Heart right ventricle (tissue), 16 donors: ENCODE results near the gene BUD31. TPM values are rescaled to one million over a fixed set of nuclear protein-coding genes. Genes with fewer than 3 reads are reported as not detected.

Source experiments
- ATAC-seq, 8 donors: fragments of 200-7000 bp; cut with Tn5 transposase; one replicate each; pipeline ENCODE4 v1.9.1; 2020; ENCODE audit warnings: mild to moderate bottlenecking in 8 of 8, moderate library complexity in 8 of 8, moderate number of reproducible peaks in 1 of 8
- DNase-seq, 2 donors: peaks; one replicate each; pipeline ENCODE4 v3.0.0-alpha.2; 2020
- H3K27ac ChIP-seq, 10 donors: fragments of 200-600 bp; sonication (generic) in 2 of 10; one replicate each; pipeline versions ENCODE4 v1.5.0 to v1.8.0; 2020 to 2022; ENCODE audit warnings: mild to moderate bottlenecking in 3 of 10
- H3K27me3 ChIP-seq, 7 donors: fragments of 200-600 bp; one replicate each; pipeline ENCODE4 v1.8.0; 2021 to 2022; ENCODE audit warnings: mild to moderate bottlenecking in 2 of 7
- H3K36me3 ChIP-seq, 9 donors: fragments of 200-600 bp; sonication (generic) in 1 of 9; one replicate each; pipeline versions ENCODE4 v1.5.0 to v1.8.0; 2020 to 2022; ENCODE audit warnings: mild to moderate bottlenecking in 2 of 9
- H3K4me1 ChIP-seq, 9 donors: fragments of 200-600 bp; sonication (generic) in 1 of 9; one replicate each; pipeline versions ENCODE4 v1.5.0 to v1.8.0; 2020 to 2022; ENCODE audit warnings: mild to moderate bottlenecking in 4 of 9
- H3K4me3 ChIP-seq, 10 donors: fragments of 200-600 bp; sonication (generic) in 2 of 10; one replicate each; pipeline versions ENCODE4 v1.5.0 to v1.8.0; 2020 to 2022; ENCODE audit warnings: mild to moderate bottlenecking in 7 of 10, moderate library complexity in 2 of 10
- H3K9me3 ChIP-seq, 11 donors: fragments of 200-600 bp in 10 of 11; sonication (generic) in 2 of 11; one replicate each; pipeline versions ENCODE4 v1.5.0 to v1.8.0; 2013 to 2022; ENCODE audit warnings: mild to moderate bottlenecking in 2 of 11, control low read depth in 1 of 11, moderate library complexity in 1 of 11
- CTCF ChIP-seq, 9 donors: fragments of 200-600 bp; sonication (generic) in 2 of 9; IDR thresholded peaks; one replicate each; pipeline versions ENCODE4 v1.5.0 to v1.8.0; 2021 to 2022; ENCODE audit warnings: antibody characterized with exemption in 9 of 9, mild to moderate bottlenecking in 5 of 9, moderate library complexity in 1 of 9
- WGBS, 2 donors: extraction: QIAGEN DNeasy Blood & Tissue Kit; methylation state at CpG; one replicate each; pipeline ENCODE4 v1.1.7; 2013; ENCODE audit warnings: inconsistent platforms in 1 of 2; 5-methylcytosine and 5-hydroxymethylcytosine counted together
- intact Hi-C, 10 donors: fragments of 100-400 bp; cut with DNase I; formaldehyde crosslinking; loops; one replicate each; pipeline versions ENCODE4 v1.11.1 to v1.14.2; 2022
- polyA plus RNA-seq, 2 donors: library from polyadenylated mRNA; stranded (reverse); fragments of 200-250 nt; gene quantifications; one replicate each; pipeline ENCODE4 v1.2.3, GENCODE V29; 2013
- total RNA-seq, 10 donors: library from RNA; stranded (reverse); fragmentation: NEBNext Ultra II Directional in 3 of 10; extraction: Animal tissue kit (Norgen Biotek cat#: 25700) in 3 of 10; gene quantifications; one replicate each; pipeline versions ENCODE4 v1.2.1 to v1.2.4, GENCODE V29; 2021 to 2023
- donor health status: Arrhythmogenic right ventricular cardiomyopathy.
- donor health status: ischemic (EF 13 %, LVEDD 7.1; RV severe dilation, severe dysfunction).
- donor health status: healthy with polysubstance abuse.
- donor health status: DM: no; HTN: yes; CAD: no.
- donor health status: DM: no; HTN: no; CAD: no.
- donor health status: ischemic (EF 25% LVEDD 6.9; RV normal size, moderate dysfunction).
- donor health status: ischemic (EF 25% LVEDD 5.7; RV mildly dilated, moderate dysfunction).
- donor health status: healthy.
- donor health status: DM: yes; HTN: yes; CAD: no.
- donor health status: Ischemic cardiomyopathy.
- donor health status: ischemic (EF 35%, LVEDD 5.7; RV mildly dilated, moderate dysfunction).
- donor health status: nonischemic (EF 11% LVEDD 7.7; RV severe dilation, severe dysfunction).
- donor health status: DM: yes; HTN: yes; CAD: no.
- donor health status: PGD.
- donor health status: ischemic (EF 29% LVEDD 5.4; RV normal size, mild dysfunction).
- donor health status: nonischemic (EF 23%, LVEDD 6.1; RV moderate dilation, normal function).

The BUD31 gene
- total and polyA plus RNA-seq, 12 donors = 28.3 to 116 (median 43.4) TPM

- Histone ChIP-seq H3K9me3 (no peaks in the 10 kb centered on the region), H3K27ac (no peak overlapping the region)
- 85 to 89% methylated on average over 10 of the region's 10 CpGs for WGBS, 2 donors
These were observed 39.2 kb downstream of the BUD31 start for GRCh38 chr7:99447943-99448342.

GRCh38 chr7:99448855-99449254, 40.1 kb downstream of the BUD31 start:
- Histone ChIP-seq H3K4me3 (no peak overlapping the region), H3K27ac (no peak overlapping the region), H3K4me1 (peaks cover 0 to 23% (median 8%) of the 10 kb centered on the region in 9 donors), H3K27me3 (no peaks in the 10 kb centered on the region), H3K9me3 (no peaks in the 10 kb centered on the region), H3K36me3 (peaks cover 0 to 100% (median 46%) of the 10 kb centered on the region in 9 donors)
- ATAC-seq (no peak), DNase-seq (no peak)
- TF ChIP-seq CTCF (IDR thresholded peaks at IDR 0.05) = no peak
- intact Hi-C loops = no loop called here
- 90 to 92% methylated on average over 10 of the region's 10 CpGs for WGBS, 2 donors

More at GRCh38 chr7:99447943-99448342, 39.2 kb downstream of the BUD31 start:
- H3K4me1 ChIP-seq = peaks cover 0 to 18% (median 7%) of the 10 kb centered on the region in 9 donors
- no peak for DNase-seq
- peaks cover 0 to 100% (median 45%) of the 10 kb centered on the region in 9 donors for H3K36me3 ChIP-seq
- no peak overlapping the region for H3K4me3 ChIP-seq
- TF ChIP-seq CTCF (IDR thresholded peaks at IDR 0.05) = peak in 1 of 9 donors; percentile 28
- intact Hi-C loops = no loop called here
- no peak for ATAC-seq
- H3K27me3 ChIP-seq = no peaks in the 10 kb centered on the region

GRCh38 chr7:99449326-99449725, 40.6 kb downstream of the BUD31 start:
- no peak for TF ChIP-seq CTCF (IDR thresholded peaks at IDR 0.05)
- Histone ChIP-seq H3K4me3 (no peak overlapping the region), H3K36me3 (peaks cover 0 to 100% (median 46%) of the 10 kb centered on the region in 9 donors), H3K27ac (no peak overlapping the region), H3K27me3 (no peaks in the 10 kb centered on the region), H3K4me1 (peaks cover 0 to 23% (median 8%) of the 10 kb centered on the region in 9 donors), H3K9me3 (no peaks in the 10 kb centered on the region)
- DNase-seq = no peak
- WGBS, 2 donors = 92 to 94% methylated on average over 5 of the region's 5 CpGs
- no peak for ATAC-seq
- intact Hi-C loops = no loop called here

GRCh38 chr7:99451936-99452335, 43.2 kb downstream of the BUD31 start:
- ATAC-seq = peak in 7 of 8 donors; percentile 25 to 82 (median 73)
- WGBS, 2 donors = 79 to 84% methylated on average over 8 of the region's 8 CpGs
- H3K36me3 ChIP-seq = peaks cover 0 to 100% (median 33%) of the 10 kb centered on the region in 9 donors
- no peak for TF ChIP-seq CTCF (IDR thresholded peaks at IDR 0.05)
- intact Hi-C loops = no loop called here
- no peak overlapping the region for H3K4me3 ChIP-seq
- peak overlapping the region in 6 of 10 donors; percentile 9 to 62 (median 48) for H3K27ac ChIP-seq
- peak; percentile 30 to 32 for DNase-seq
- H3K4me1 ChIP-seq = peaks cover 0 to 28% (median 8%) of the 10 kb centered on the region in 9 donors
- H3K9me3 ChIP-seq = no peaks in the 10 kb centered on the region
- no peaks in the 10 kb centered on the region for H3K27me3 ChIP-seq
